ENCODE data around the gene BMP2K.

DNA sequence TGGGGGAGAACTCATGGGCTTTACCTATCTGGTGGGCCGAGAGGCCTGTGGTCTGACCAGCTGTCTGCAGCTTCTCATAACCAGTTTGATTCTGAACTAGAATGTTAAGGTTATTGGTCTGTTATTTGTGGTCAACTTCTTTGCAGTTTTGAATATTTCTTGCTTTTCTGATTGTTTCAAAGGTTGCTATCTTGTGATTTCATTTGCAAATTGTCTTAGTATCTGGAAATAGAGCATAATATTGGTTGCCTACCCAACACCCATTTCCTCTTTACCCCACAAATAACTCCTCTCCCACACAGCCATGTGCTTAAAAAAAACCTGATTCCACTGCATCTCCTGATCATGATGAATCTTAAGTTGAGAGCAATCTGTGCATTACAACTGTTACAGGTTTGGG lies 39.1 kb upstream of the BMP2K start:
- TF ChIP-seq, protein P1, sequence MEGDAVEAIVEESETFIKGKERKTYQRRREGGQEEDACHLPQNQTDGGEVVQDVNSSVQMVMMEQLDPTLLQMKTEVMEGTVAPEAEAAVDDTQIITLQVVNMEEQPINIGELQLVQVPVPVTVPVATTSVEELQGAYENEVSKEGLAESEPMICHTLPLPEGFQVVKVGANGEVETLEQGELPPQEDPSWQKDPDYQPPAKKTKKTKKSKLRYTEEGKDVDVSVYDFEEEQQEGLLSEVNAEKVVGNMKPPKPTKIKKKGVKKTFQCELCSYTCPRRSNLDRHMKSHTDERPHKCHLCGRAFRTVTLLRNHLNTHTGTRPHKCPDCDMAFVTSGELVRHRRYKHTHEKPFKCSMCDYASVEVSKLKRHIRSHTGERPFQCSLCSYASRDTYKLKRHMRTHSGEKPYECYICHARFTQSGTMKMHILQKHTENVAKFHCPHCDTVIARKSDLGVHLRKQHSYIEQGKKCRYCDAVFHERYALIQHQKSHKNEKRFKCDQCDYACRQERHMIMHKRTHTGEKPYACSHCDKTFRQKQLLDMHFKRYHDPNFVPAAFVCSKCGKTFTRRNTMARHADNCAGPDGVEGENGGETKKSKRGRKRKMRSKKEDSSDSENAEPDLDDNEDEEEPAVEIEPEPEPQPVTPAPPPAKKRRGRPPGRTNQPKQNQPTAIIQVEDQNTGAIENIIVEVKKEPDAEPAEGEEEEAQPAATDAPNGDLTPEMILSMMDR (conservative IDR thresholded peaks at IDR 0.05 in 1 of 2, IDR thresholded peaks at IDR 0.05 in 1 of 2; ENCODE audit: low read depth in 1 of 2, low read length in 2 of 2), result no peak
- TF ChIP-seq EZH2 (IDR thresholded peaks at IDR 0.05; ENCODE audit: low read length, missing control alignments), result no peak
